ENCODE results near the gene STIM1. TPM values are rescaled to one million over a fixed set of nuclear protein-coding genes. Genes with fewer than 3 reads are reported as not detected.

The STIM1 gene
- total RNA-seq, 1 experiment from 2014 or later = 55.1 TPM

DNA sequence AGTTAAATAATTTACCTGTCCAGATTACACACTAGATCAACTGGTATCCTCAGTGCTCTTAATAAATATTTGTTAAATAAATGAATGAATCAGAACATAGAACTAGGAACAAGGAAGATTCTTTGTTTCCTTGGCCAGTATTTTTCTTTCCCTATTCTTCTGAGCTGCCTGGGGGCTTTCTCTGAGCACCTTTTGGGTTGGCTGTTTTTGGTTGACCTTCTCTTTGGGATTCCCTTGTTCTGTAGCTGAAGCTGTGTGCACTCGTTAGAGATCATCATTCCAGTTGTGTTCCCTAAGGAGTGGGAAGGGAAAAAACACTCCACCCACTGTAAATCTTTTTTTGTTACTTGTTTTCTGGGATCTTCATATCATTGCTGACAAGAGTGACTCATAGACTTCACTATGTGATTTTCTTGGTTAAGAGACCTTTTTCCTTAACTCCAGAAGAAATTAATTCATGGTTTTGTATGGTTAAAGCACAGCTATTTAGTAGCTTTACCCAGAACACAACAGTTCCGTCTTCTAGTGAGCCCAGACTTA lies 84.3 kb downstream of the STIM1 start:
- BruUV-seq (replicated peaks) = no TSS peak
- POLR2A ChIA-PET = no interaction called here
- Histone ChIP-seq H3K27me3 (replicated peaks; ENCODE audit: control insufficient read depth, insufficient read depth, low read length) (no peaks in the 10 kb centered on the region), H3K36me3 (ENCODE audit: control insufficient read depth, insufficient read depth, low read length) (no peaks in the 10 kb centered on the region), H3K9me3 (no peaks in the 10 kb centered on the region), H3K4me1 (peaks cover 16% of the 10 kb centered on the region), H3K4me3 (ENCODE audit: low read depth, low read length) (no peak overlapping the region)
- Mint-ChIP-seq H3K4me3 (ENCODE audit: unreplicated experiment) (no peak overlapping the region), H3K4me1 (ENCODE audit: low read depth, unreplicated experiment) (peaks cover 7% of the 10 kb centered on the region), H3K9me3 (ENCODE audit: unreplicated experiment) (no peaks in the 10 kb centered on the region), H3K27me3 (ENCODE audit: insufficient read depth, unreplicated experiment) (no peaks in the 10 kb centered on the region), H3K27ac (ENCODE audit: unreplicated experiment) (no peak overlapping the region), H3K36me3 (ENCODE audit: insufficient read depth, unreplicated experiment) (no peaks in the 10 kb centered on the region)
- intact Hi-C loops (cut with micrococcal nuclease; ENCODE audit: unreplicated experiment) = no loop called here
- DNase-seq = no peak
- CTCF ChIA-PET = no interaction called here
- TF ChIP-seq, protein P1, sequence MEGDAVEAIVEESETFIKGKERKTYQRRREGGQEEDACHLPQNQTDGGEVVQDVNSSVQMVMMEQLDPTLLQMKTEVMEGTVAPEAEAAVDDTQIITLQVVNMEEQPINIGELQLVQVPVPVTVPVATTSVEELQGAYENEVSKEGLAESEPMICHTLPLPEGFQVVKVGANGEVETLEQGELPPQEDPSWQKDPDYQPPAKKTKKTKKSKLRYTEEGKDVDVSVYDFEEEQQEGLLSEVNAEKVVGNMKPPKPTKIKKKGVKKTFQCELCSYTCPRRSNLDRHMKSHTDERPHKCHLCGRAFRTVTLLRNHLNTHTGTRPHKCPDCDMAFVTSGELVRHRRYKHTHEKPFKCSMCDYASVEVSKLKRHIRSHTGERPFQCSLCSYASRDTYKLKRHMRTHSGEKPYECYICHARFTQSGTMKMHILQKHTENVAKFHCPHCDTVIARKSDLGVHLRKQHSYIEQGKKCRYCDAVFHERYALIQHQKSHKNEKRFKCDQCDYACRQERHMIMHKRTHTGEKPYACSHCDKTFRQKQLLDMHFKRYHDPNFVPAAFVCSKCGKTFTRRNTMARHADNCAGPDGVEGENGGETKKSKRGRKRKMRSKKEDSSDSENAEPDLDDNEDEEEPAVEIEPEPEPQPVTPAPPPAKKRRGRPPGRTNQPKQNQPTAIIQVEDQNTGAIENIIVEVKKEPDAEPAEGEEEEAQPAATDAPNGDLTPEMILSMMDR (IDR thresholded peaks at IDR 0.05; ENCODE audit: insufficient read depth in 1 of 2, low read depth in 1 of 2, low read length in 1 of 2, severe bottlenecking in 1 of 2, unreplicated experiment in 1 of 2) = no peak

DNA sequence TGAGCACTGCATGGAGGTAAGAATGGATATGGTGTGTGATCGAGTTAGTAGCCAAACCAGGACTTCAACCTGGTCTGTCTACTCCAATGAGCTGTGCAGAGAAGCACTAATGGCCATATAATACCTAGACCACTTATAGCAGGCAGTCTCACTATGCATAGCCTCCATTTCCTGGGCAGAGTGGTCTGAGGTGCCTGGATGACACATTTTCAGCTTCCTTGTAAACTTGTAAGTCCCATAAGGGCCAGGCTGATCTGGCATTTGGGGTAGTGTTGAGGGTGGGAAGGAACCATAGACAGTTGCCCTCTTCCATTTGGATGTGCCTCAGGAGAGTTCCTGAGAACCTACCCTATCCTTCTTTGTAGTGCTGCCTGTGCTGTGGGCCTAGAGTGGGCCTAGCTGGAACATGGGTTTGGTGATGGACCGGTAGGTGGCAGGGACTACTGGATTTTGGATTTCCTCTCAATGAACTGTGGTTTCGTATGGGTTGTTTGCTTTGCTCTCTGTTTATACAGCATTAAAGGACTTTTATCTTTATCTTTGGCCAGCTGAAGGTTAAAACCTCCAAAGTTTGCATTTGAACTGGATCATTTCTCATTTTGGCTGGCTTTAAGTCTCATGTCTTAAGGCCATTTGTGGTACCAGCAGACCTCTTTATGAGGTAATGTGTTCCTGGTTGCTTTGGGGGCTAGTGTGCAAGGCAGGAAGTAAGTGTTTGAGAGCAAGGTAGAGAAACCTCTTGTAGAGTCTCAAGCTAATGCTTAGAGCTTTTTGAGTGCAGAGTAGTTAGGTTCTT lies 86.9 kb downstream of the STIM1 start:
- peak in 1 of 2 experiments; percentile 36 for DNase-seq
- TF ChIP-seq, protein P1 (IDR thresholded peaks at IDR 0.05; ENCODE audit: insufficient read depth in 1 of 2, low read depth in 1 of 2, low read length in 1 of 2, severe bottlenecking in 1 of 2, unreplicated experiment in 1 of 2) = no peak
- H3K27me3 ChIP-seq (replicated peaks; ENCODE audit: control insufficient read depth, insufficient read depth, low read length) = no peaks in the 10 kb centered on the region
- no peaks in the 10 kb centered on the region for H3K9me3 Mint-ChIP-seq (ENCODE audit: unreplicated experiment)
- no peak overlapping the region for H3K4me3 ChIP-seq (ENCODE audit: low read depth, low read length)
- H3K9me3 ChIP-seq = no peaks in the 10 kb centered on the region
- POLR2A ChIA-PET = interaction anchor here (0.8 kb wide), 1 partner anchor 87 kb away, joined by 3 read pairs; the partner anchor contains the start of gene STIM1
- intact Hi-C loops (cut with micrococcal nuclease; ENCODE audit: unreplicated experiment) = no loop called here
- CTCF ChIA-PET = interaction anchor here (0.6 to 1.4 kb wide), 4 partner anchors 16 to 130 kb away, joined by 3 to 7 read pairs (median 4); no protein-coding TSS in a partner anchor
- H3K27me3 Mint-ChIP-seq (ENCODE audit: insufficient read depth, unreplicated experiment) = no peaks in the 10 kb centered on the region
- H3K36me3 ChIP-seq (ENCODE audit: control insufficient read depth, insufficient read depth, low read length) = no peaks in the 10 kb centered on the region
- peaks cover 16% of the 10 kb centered on the region for H3K4me1 ChIP-seq
- no peak overlapping the region for H3K4me3 Mint-ChIP-seq (ENCODE audit: unreplicated experiment)
- H3K27ac Mint-ChIP-seq (ENCODE audit: unreplicated experiment) = peak overlapping the region; percentile 29
- H3K4me1 Mint-ChIP-seq (ENCODE audit: low read depth, unreplicated experiment) = peaks cover 7% of the 10 kb centered on the region
- BruUV-seq (replicated peaks) = no TSS peak
- H3K36me3 Mint-ChIP-seq (ENCODE audit: insufficient read depth, unreplicated experiment) = peaks cover 9% of the 10 kb centered on the region

DNA sequence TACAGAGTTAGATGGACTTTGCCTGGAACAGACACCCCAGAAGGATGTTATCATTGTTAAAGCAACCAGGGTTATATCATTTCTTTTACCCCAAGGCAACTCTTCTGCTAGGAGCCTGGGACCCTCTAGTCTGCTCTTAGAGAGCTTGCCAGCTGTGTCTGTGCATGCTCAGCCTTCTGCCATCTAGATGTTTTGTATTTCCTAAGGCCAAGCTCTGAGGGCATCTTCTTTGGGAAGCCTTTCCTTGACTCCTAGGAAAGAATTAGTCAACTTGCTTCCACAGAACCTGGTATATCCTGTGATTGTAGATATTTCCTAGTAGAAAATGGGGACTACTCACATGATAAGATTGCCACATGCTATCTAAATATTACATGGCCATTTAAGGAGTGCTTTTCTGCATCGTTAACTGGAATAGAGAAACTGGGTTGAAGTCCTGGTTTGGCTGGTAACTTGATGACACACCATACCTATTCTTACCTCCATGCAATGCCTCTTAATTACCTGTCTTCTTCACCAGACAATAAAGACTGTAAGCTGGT lies 87.6 kb downstream of the STIM1 start:
- H3K4me1 ChIP-seq = peaks cover 16% of the 10 kb centered on the region
- Mint-ChIP-seq H3K27ac (ENCODE audit: unreplicated experiment) (peak overlapping the region; percentile 20), H3K9me3 (ENCODE audit: unreplicated experiment) (no peaks in the 10 kb centered on the region), H3K27me3 (ENCODE audit: insufficient read depth, unreplicated experiment) (no peaks in the 10 kb centered on the region), H3K4me1 (ENCODE audit: low read depth, unreplicated experiment) (peaks cover 7% of the 10 kb centered on the region), H3K4me3 (ENCODE audit: unreplicated experiment) (no peak overlapping the region), H3K36me3 (ENCODE audit: insufficient read depth, unreplicated experiment) (peaks cover 9% of the 10 kb centered on the region)
- H3K9me3 ChIP-seq = no peaks in the 10 kb centered on the region
- no peaks in the 10 kb centered on the region for H3K27me3 ChIP-seq (replicated peaks; ENCODE audit: control insufficient read depth, insufficient read depth, low read length)
- BruUV-seq (replicated peaks) = no TSS peak
- intact Hi-C loops (cut with micrococcal nuclease; ENCODE audit: unreplicated experiment) = no loop called here
- TF ChIP-seq, protein P1 (IDR thresholded peaks at IDR 0.05; ENCODE audit: insufficient read depth in 1 of 2, low read depth in 1 of 2, low read length in 1 of 2, severe bottlenecking in 1 of 2, unreplicated experiment in 1 of 2) = no peak
- H3K36me3 ChIP-seq (ENCODE audit: control insufficient read depth, insufficient read depth, low read length) = no peaks in the 10 kb centered on the region
- no peak overlapping the region for H3K4me3 ChIP-seq (ENCODE audit: low read depth, low read length)
- ChIA-PET CTCF (interaction anchor here (1.2 to 1.4 kb wide), 3 partner anchors 16 to 130 kb away, joined by 3 to 7 read pairs (median 5); no protein-coding TSS in a partner anchor), POLR2A (interaction anchor here (0.8 kb wide), 1 partner anchor 87 kb away, joined by 3 read pairs; the partner anchor contains the start of gene STIM1)
- peak in 1 of 2 experiments; percentile 5 for DNase-seq

Data from Caco-2 (cell line).